Left lung (tissue), 10 donors: Measurements from ENCODE around the gene GDF10. TPM values are rescaled to one million over a fixed set of nuclear protein-coding genes. Genes with fewer than 3 reads are reported as not detected.
A peak's percentile ranks its signal among the peaks of the same experiment; 100 is the strongest.

ENCODE experiments used
- ATAC-seq: fragments of 200-7000 bp; cut with Tn5 transposase; one replicate; pipeline ENCODE4 v1.9.1; 2020; ENCODE audit warnings: moderate library complexity
- DNase-seq, 4 donors: peaks; one replicate each; pipeline ENCODE4 v3.0.0-alpha.2; 2013 to 2020
- H3K27ac ChIP-seq, 2 donors: fragments of 200-600 bp; sonication (generic) in 1 of 2; one replicate each; pipeline versions ENCODE4 v1.5.0 to v1.8.0; 2020 to 2021
- H3K27me3 ChIP-seq, 2 donors: fragments of 200-600 bp; sonication (generic) in 1 of 2; one replicate each; pipeline versions ENCODE4 v1.5.0 to v1.8.0; 2020 to 2021
- H3K36me3 ChIP-seq, 2 donors: fragments of 200-600 bp; sonication (generic) in 1 of 2; one replicate each; pipeline versions ENCODE4 v1.5.0 to v1.8.0; 2020 to 2021
- H3K4me1 ChIP-seq, 2 donors: fragments of 200-600 bp; one replicate each; pipeline ENCODE4 v1.8.0; 2021
- H3K4me3 ChIP-seq, 2 donors: fragments of 200-600 bp; sonication (generic) in 1 of 2; one replicate each; pipeline versions ENCODE4 v1.5.0 to v1.8.0; 2020 to 2021; ENCODE audit warnings: mild to moderate bottlenecking in 1 of 2
- H3K9me3 ChIP-seq, 2 donors: fragments of 200-600 bp; sonication (generic) in 1 of 2; one replicate each; pipeline versions ENCODE4 v1.5.0 to v1.8.0; 2020 to 2021
- CTCF ChIP-seq, 2 donors: fragments of 200-600 bp; sonication (generic) in 1 of 2; IDR thresholded peaks; one replicate each; pipeline versions ENCODE4 v1.5.0 to v1.8.0; 2021; ENCODE audit warnings: antibody characterized with exemption in 2 of 2
- intact Hi-C, 2 donors: fragments of 100-400 bp; cut with DNase I; formaldehyde crosslinking; loops; one replicate each; pipeline versions ENCODE4 v1.11.2 to v1.14.2; 2022
- polyA plus RNA-seq, 6 donors: library from polyadenylated mRNA; unstranded; fragments of 120-200 nt; gene quantifications; one replicate each; pipeline ENCODE4 v1.2.1, GENCODE V29; 2013; ENCODE audit not compliant: insufficient read length in 6 of 6
- total RNA-seq, 2 donors: library from RNA; stranded (reverse); fragmentation: NEBNext Ultra II Directional; extraction: Animal tissue kit (Norgen Biotek cat#: 25700); gene quantifications; one replicate each; pipeline ENCODE4 v1.2.1, GENCODE V29; 2021
- donor health status: DM: no; HTN: yes; CAD: no.
- donor health status: DM: no; HTN: no; CAD: no.

Gene GDF10
- total and polyA plus RNA-seq, 8 donors = 9.4 to 169 (median 102) TPM

DNA sequence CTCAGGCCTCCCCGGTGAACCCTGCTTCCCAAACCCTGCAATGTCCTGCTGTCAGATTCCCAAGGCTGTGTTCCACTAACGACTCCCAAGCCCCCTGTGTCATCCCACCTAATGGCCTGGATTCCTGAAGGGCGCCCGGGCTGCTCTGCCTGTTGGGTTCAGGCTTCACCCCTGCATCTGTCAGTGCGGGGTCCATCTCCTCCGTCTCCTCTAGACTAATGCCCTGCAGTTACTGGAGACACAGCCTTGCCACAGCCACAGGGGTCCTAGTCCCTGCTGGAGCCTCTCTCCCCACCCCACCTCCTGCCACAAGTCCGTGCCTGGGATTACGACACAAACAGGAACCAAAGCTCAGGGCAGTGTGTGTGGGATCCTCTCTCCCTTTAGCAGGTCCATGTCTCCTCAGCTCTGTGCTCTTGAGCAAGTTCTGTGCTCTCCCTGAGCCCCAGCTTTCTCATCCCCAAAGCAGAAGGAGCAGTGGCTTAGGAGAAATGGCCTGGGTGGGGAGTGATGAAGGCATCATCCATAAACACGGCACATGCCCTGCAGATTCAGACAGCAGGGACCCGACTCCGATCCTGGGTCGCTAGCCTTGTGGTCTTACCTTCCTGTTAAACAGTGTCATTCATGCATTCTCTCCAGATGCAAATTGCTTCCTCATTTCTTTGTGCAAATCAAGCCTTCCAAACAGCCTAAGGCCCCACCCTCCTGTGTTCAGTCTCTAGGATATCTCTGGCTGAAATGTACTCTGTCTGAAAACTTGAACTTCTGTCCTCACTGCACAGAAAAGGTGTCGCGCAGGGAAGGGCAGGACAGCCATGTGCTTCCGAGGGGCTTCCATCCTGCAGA, 40.0 kb downstream of the GDF10 start:
- ATAC-seq = peak; percentile 15

GRCh38 chr10:47340608-47341170, 40.7 kb downstream of the GDF10 start:
- peak; percentile 87 to 92 for TF ChIP-seq CTCF (IDR thresholded peaks at IDR 0.05)
- Histone ChIP-seq H3K27me3 (no peaks in the 10 kb centered on the region), H3K9me3 (no peaks in the 10 kb centered on the region), H3K27ac (no peak overlapping the region), H3K4me1 (no peaks in the 10 kb centered on the region), H3K4me3 (no peak overlapping the region), H3K36me3 (no peaks in the 10 kb centered on the region)
- intact Hi-C loops = no loop called here
- ATAC-seq (peak; percentile 96), DNase-seq (peak in 2 of 4 donors; percentile 47 to 72)

More for the DNA sequence above, 40.0 kb downstream of the GDF10 start:
- no peak for DNase-seq
- Histone ChIP-seq H3K36me3 (no peaks in the 10 kb centered on the region), H3K27me3 (no peaks in the 10 kb centered on the region), H3K27ac (no peak overlapping the region), H3K4me1 (no peaks in the 10 kb centered on the region), H3K9me3 (no peaks in the 10 kb centered on the region), H3K4me3 (no peak overlapping the region)
- intact Hi-C loops = no loop called here
- TF ChIP-seq CTCF (IDR thresholded peaks at IDR 0.05) = no peak

DNA sequence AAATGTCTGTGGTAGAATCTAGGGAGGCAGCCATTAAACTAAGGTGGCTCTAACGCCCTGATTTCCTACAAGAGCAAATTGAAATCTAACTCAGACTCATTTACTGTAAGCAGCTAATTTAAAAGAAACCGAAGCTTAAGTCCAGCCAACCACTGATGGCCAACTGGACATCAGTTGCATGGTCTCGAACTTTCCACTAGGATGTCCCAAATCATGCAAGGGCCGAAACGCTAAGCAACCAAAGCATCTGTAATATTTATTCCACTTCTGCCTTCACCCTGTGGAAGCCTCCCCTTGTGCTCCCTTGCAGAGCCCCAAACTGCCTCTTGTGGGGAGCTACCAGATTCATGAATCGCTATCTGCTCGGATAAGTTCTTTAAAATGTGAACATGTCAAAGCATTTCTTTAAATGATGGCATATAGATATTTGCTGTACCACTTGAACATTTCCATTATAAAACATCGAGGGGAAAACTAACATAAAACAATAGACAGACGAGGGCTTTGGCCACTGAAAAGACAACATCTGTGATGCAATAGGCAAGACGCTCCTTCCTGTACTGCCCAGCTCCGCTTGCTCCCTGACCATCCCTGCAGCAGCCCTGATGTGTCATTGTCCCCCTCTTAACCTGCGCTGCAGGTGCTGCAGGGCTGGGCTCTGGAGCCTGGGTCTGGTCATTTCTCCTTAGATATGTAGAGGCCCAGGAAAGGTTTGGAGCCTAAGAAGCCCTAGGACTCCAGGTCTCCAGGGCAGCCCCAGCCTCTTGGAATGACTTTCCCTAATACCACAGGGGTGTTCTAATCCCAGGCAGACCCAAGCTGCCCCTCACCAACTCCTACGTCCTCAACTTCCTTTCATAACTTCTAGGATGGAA, 45.2 kb downstream of the GDF10 start:
- no peaks in the 10 kb centered on the region for H3K4me1 ChIP-seq
- no peak overlapping the region for H3K27ac ChIP-seq
- no peaks in the 10 kb centered on the region for H3K9me3 ChIP-seq
- no peak overlapping the region for H3K4me3 ChIP-seq
- TF ChIP-seq CTCF (IDR thresholded peaks at IDR 0.05) = no peak
- ATAC-seq = no peak
- DNase-seq = no peak
- intact Hi-C loops = no loop called here
- no peaks in the 10 kb centered on the region for H3K36me3 ChIP-seq
- no peaks in the 10 kb centered on the region for H3K27me3 ChIP-seq

- Histone ChIP-seq H3K9me3 (no peaks in the 10 kb centered on the region), H3K27me3 (no peaks in the 10 kb centered on the region), H3K27ac (no peak overlapping the region), H3K4me3 (no peak overlapping the region), H3K4me1 (no peaks in the 10 kb centered on the region), H3K36me3 (no peaks in the 10 kb centered on the region)
- DNase-seq (peak in 1 of 4 donors; percentile 56), ATAC-seq (peak; percentile 80)
- TF ChIP-seq CTCF (IDR thresholded peaks at IDR 0.05) = no peak
- intact Hi-C loops = no loop called here
Observed at GRCh38 chr10:47346581-47347302, 46.7 kb downstream of the GDF10 start.
